K562 (cell line): ENCODE data around the gene GATB.
A peak's percentile ranks its signal among the peaks of the same experiment; 100 is the strongest.

ENCODE experiments used
- ARID3A ChIP-seq: IDR thresholded peaks from 2 replicates; pipeline ENCODE4 v1.6.1; 2012; ENCODE audit warnings: low read depth, low read length, improper control_type of control experiment, borderline replicate concordance
- CTCF ChIP-seq, 3 experiments: IDR thresholded peaks in 2 of 3; conservative IDR thresholded peaks in 1 of 3; 2 replicates each; pipeline ENCODE4 v1.5.1; 2011 to 2012; ENCODE audit warnings: low read length in 3 of 3, mild to moderate bottlenecking in 3 of 3, control low read depth in 2 of 3, improper control_type of control experiment in 1 of 3, inconsistent platforms in 1 of 3, low read depth in 1 of 3, mixed read lengths in 1 of 3, moderate library complexity in 1 of 3; ENCODE audit not compliant: insufficient read depth in 2 of 3
- EP300 ChIP-seq: IDR thresholded peaks from 2 replicates; pipeline ENCODE4 v1.6.1; 2012; ENCODE audit warnings: low read length, improper control_type of control experiment
- EZH2 ChIP-seq: IDR thresholded peaks from 2 replicates; pipeline ENCODE4 v1.6.1; 2012; ENCODE audit warnings: low read depth, mild to moderate bottlenecking, inconsistent platforms, low read length, borderline replicate concordance
- FOS ChIP-seq: IDR thresholded peaks from 3 replicates; pipeline ENCODE4 v1.6.1; 2011; ENCODE audit not compliant: insufficient read length; ENCODE audit errors: extremely low read depth
- HIVEP1 ChIP-seq: fragments of 250-450 bp; sonication (Bioruptor Pico); IDR thresholded peaks from 2 replicates; pipeline ENCODE4 v1.4.0; 2020; ENCODE audit warnings: mild to moderate bottlenecking
- MAX ChIP-seq: sonication (generic); formaldehyde crosslinking; IDR thresholded peaks from 2 replicates; pipeline ENCODE4 v1.9.0; 2022; ENCODE audit warnings: mild to moderate bottlenecking, missing genetic modification reagents
- REST ChIP-seq, 2 experiments: fragments of 450-650 bp; formaldehyde crosslinking in 1 of 2; IDR thresholded peaks; 2 replicates each; pipeline versions ENCODE4 v1.4.0 to v1.6.1; 2014 to 2020; ENCODE audit warnings: mild to moderate bottlenecking in 2 of 2, borderline replicate concordance in 1 of 2, low read depth in 1 of 2
- RFX5 ChIP-seq: IDR thresholded peaks from 2 replicates; pipeline ENCODE4 v1.6.1; 2011; ENCODE audit warnings: low read depth, mild to moderate bottlenecking, improper control_type of control experiment, low read length
- UBTF ChIP-seq, 2 experiments: IDR thresholded peaks; 2 replicates each; pipeline ENCODE4 v1.6.1; 2012; ENCODE audit warnings: improper control_type of control experiment in 2 of 2, low read depth in 2 of 2, low read length in 2 of 2, borderline replicate concordance in 1 of 2
- USF2 ChIP-seq: sonication (generic); formaldehyde crosslinking; IDR thresholded peaks from 2 replicates; pipeline ENCODE4 v1.5.0; 2020; ENCODE audit warnings: missing genetic modification reagents

- TF ChIP-seq HIVEP1 (CRISPR knock-in tag) (no peak), ARID3A (no peak), EZH2 (no peak), MAX (CRISPR knock-in tag) (peak; percentile 65; the same call in 1 of the 2 replicates), EP300 (no peak), CTCF (IDR thresholded peaks at IDR 0.05 in 2 of 3, conservative IDR thresholded peaks at IDR 0.05 in 1 of 3; ENCODE audit: insufficient read depth in 2 of 3, low read depth in 1 of 3, low read length in 3 of 3) (peak; percentile 36 to 49 (median 49); a peak in 5 of 6 replicates), USF2 (CRISPR knock-in tag) (peak; percentile 98), REST (IDR thresholded peaks at IDR 0.05; ENCODE audit: borderline replicate concordance) (peak; percentile 59), REST (CRISPR knock-in tag; IDR thresholded peaks at IDR 0.05; ENCODE audit: low read depth) (no peak), FOS (no peak), UBTF (IDR thresholded peaks at IDR 0.05; ENCODE audit: borderline replicate concordance in 1 of 2, low read depth in 2 of 2, low read length in 2 of 2) (no peak), RFX5 (no peak)
Measured at GRCh38 chr4:151760712-151761661, at the start of gene GATB.
